Stimulated activated CD4-positive, alpha-beta T cell treated with anti-CD3 and anti-CD28 coated beads, Interleukin-12 subunit alpha, Interleukin-12 subunit beta, amount 100 ng/mL, for 48 hours (primary cell): ENCODE measurements around the gene FGD4.

Experiments
- DNase-seq, 3 donors: peaks; one replicate each; pipeline ENCODE4 v3.0.0-alpha.2; 2020; ENCODE audit warnings: low read depth in 2 of 3, low spot score in 1 of 3

The FGD4 gene

GRCh38 chr12:32402946-32403345, 3.6 kb downstream of the FGD4 start:
- no peak for DNase-seq

DNA sequence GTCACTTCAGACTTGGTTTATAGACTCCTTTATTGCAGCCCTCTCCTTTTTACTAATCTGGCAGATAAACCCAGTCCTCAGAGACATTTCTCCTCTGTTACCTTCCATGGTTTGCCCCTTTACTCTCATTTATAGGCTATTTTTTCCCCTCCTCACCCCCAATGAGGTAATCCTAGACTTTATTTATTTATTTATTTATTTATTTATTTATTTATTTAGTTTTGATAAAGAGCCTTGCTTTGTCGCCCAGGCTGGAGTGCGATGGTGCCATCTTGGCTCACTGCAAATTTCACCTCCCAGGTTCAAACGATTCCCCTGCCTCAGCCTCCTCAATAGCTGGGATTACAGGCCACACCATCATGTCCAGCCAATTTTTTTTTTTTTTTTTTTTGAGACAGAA, 8.4 kb downstream of the FGD4 start:
- DNase-seq: no peak

- no peak for DNase-seq
Measured at GRCh38 chr12:32413412-32413811, 14.1 kb downstream of the FGD4 start.

- DNase-seq: no peak
Measured at GRCh38 chr12:32418221-32418620, 18.9 kb downstream of the FGD4 start.

DNA sequence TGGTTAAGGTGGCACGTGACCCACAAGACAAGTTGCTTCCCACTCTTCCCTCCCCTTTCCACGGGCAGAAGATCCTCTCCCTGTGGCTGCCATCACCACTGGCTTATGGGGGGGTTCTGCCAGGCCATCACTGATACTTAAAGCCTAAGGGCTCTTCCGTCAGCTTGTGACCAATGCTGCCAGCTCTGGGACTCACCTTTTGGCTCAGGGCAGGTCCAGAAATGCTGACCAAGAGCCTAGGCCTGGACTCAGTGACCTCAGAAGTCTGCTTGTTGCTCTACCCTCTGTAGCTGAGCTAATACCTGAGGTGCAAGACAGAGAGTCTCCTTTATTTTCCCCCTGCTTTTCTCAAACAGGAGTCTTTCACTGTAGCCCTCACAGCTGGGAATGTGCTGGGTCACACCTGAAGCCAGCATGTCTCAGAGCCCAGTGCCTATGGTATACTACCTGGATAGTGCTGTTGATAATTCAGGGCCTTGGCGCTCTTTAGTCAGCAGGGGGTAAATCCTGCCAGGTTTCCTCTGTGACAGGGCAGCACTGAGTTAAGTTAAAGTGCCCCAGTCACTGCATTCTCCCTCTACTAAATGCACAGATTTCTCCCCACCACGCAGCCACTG, 19.7 kb downstream of the FGD4 start:
- DNase-seq: no peak

DNA sequence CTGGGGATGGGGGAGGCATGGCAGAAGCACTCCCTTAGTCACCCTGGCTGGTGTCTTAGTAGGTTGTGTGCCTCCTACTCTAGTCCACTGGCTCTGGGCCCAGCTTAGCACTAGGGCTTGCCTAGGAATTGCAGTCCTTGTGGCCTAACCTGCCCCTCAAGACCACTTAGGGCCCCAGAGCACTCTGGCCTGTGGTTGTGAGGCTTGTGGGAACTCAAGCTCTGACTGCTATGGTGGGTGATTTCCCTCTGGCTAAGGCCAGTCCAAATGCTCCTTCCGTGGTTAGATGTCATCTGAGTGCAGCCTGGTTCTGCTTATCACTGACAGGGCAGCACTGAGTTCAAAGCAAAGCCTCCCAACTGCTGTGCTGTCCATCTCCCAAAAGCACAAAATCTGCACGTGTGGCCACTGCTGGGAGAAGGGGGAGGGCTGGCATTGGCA, 20.2 kb downstream of the FGD4 start:
- DNase-seq: no peak

- no peak for DNase-seq
Measured at GRCh38 chr12:32420356-32420755, 21.0 kb downstream of the FGD4 start.

GRCh38 chr12:32423559-32423958, 24.2 kb downstream of the FGD4 start:
- DNase-seq: no peak

- DNase-seq: no peak
Measured at GRCh38 chr12:32431025-32431424, 31.7 kb downstream of the FGD4 start.

- DNase-seq: no peak
Measured at GRCh38 chr12:32435921-32436705, 36.8 kb downstream of the FGD4 start.

- DNase-seq: no peak
Measured at GRCh38 chr12:32437095-32437515, 37.7 kb downstream of the FGD4 start.

DNA sequence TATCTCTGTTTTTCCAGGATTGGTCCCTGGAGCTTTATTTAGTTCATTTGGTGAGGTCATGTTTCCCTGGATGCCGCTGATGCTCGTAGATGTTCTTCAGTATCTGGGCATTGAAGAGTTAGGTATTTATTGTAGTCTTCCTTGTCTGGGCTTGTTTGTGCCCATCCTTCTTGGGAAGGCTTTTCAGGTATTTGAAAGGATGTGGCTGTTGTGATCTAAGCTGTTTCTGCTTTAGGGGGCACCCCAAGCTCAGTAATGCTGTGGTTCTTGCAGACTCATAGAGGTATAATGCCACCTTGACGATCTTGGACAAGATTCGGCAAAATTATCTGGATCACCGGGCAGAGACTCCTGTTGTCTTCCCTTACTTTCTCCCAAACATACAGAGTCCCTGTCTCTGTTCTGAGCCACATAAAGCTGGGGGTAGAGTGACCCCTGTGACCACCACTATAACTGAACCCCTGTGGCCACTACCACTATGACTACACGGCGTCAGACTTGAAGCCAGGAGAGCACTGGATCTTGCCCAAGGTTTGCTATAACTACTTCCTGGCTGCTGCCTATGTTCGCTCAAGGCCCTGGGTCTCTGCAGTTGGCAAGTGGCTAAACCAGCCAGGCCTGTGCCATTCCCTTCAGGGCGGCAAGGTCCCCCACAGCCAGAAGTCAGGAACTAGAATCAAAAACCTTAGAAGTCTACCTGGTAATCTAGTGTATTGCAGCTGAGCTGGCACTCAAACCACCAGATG, 40.9 kb downstream of the FGD4 start:
- no peak for DNase-seq

GRCh38 chr12:32443491-32443890, 44.1 kb downstream of the FGD4 start:
- no peak for DNase-seq

DNA sequence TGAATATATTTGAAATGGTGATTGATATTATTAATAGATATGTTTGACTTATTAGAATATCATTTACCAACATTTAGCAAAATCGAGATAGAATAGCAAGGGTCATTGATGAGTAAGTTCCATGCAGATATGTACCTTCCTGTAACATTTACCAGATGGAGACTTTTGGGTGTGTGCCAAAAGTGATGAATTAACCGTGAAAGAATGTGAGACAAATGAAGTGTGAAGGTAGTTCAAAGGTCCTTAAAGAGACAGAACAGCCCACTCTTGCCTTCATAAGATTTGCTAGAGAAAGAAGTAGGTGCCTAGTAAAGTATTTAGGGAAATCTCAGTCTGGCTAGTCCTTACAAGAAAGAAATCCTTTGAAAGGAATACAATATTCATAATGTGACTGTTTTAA, 45.5 kb downstream of the FGD4 start:
- DNase-seq: no peak

- DNase-seq: no peak
Measured at GRCh38 chr12:32445356-32445755, 46.0 kb downstream of the FGD4 start.

DNA sequence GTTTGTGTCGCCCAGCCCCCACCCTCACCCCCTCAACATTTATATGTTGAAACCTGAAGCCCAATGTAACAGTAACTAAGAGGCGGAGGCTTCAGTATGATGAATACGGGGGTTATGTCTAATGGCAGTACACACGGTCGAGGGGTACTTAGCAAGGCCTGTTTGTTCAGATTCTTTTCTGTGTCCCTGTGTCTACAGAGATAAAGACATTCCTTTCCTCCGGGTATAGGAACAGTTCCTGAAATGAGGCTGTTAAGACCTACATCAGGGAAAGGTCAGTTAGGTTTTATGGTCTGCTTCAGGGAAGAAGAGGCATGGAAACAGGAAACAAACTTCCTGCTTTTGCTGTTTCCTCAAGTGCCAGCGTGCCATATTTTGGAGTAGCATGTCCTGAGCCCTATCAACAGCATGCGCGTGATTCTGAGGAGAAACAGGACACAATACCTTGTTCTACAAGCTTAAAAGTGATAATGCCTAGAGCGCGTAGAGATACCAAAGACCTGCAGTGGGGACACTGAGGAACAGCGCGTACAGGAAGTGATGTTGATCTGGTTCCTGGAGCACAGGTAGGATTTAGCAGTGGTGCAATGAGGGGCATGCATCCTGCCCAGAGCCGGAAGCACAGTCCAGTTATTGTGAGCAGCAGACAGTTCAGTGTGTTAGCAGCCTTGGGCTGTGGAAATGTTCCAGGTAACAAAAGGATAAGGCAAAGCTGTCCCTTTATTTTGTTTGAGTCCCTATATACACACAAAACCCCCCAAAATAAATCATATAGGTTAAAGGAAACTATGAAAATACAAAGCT, 47.2 kb downstream of the FGD4 start:
- no peak for DNase-seq

- no peak for DNase-seq
Measured at GRCh38 chr12:32448586-32448985, 49.2 kb downstream of the FGD4 start.

DNA sequence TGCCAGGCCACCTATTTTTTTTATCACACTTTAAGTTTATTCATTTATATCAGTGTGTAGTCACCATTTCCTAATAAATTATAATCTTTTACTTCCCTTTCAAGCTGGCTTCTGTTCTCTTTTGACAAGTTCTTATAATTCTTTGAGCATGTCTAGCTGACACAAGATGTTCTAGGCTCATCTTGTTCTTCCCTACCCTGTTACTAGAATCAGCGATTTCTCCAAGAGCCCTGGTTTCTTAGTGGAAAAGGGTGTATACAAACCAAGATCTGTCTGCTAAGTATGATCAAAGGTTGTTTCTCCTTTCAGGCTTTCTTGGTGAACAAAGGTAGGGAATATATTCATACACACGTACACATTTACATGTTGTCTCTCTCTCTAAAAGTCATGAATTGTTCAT, 51.0 kb downstream of the FGD4 start:
- no peak for DNase-seq

DNA sequence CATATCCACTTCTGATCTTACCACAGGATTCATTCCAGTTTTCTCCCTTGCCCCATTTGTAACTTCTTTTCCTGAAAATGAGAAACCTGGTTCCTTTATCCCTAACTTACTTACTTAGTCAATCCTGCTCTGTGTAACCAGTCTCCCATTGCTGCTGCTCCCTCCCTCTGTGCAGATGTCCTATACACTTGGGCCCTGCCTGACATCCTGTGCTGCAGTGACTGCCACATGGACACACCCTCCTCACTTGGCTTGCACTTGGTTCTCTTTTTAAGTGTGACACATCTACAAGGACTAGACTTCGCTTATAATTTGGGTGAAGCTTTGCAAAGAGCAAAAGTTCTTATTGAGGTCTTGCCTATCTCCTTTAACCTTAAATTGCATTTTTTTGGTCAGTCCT, 51.4 kb downstream of the FGD4 start:
- no peak for DNase-seq

- no peak for DNase-seq
Measured at GRCh38 chr12:32451816-32452215, 52.5 kb downstream of the FGD4 start.

DNA sequence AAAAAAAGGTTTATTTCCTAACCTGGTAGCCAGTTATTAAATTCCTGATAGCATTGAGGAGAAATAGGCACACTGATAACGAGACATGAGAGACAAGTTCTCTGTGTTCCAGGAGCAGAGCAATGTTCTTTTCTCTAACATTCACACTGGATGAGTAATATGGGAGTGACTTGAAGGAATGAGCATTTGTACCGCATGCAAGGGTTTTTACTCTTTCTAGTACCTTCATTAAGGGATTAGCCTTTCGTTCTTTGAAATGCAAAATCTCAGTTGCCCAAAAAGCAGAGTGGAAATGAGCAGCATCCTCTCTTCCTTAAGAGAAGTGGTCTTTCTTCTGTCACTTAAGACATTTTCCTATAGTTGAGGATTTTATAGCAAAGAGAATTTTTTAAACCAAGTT, 54.7 kb downstream of the FGD4 start:
- no peak for DNase-seq
